B cell (primary cell): ENCODE measurements around the gene KLK7. TPM values are rescaled to one million over a fixed set of nuclear protein-coding genes. Genes with fewer than 3 reads are reported as not detected.

ENCODE experiments used
- ATAC-seq: fragments of 200-7000 bp; cut with Tn5 transposase; one replicate; pipeline ENCODE4 v1.10.0; 2021; ENCODE audit warnings: low read depth, mild to moderate bottlenecking, moderate number of reproducible peaks, moderate library complexity
- CTCF ChIA-PET: fragments of 350-600 bp; sonication (Branson Sonifier 250); formaldehyde crosslinking; loops from one replicate; lab custom pipeline; 2021; ENCODE audit warnings: antibody characterized with exemption, inconsistent platforms; lab: Charles Lee
- POLR2A ChIA-PET: fragments of 350-600 bp; sonication (Branson Sonifier 250); formaldehyde crosslinking; loops from one replicate; lab custom pipeline; 2021; ENCODE audit warnings: antibody characterized with exemption; lab: Charles Lee
- DNase-seq: peaks from one replicate; pipeline ENCODE4 v3.0.0; 2013
- H2AFZ ChIP-seq: 2 replicates; pipeline ENCODE4 v1.6.1; 2012; ENCODE audit warnings: mild to moderate bottlenecking, low read depth, low read length; ENCODE audit not compliant: insufficient read depth, poor library complexity, severe bottlenecking
- H3K27ac ChIP-seq, 2 donors: 1 replicate in 1 of 2; 2 replicates in 1 of 2; pipeline ENCODE4 v1.5.1; 2012 to 2013; ENCODE audit warnings: low read length in 2 of 2, mild to moderate bottlenecking in 2 of 2, moderate library complexity in 1 of 2
- H3K27me3 ChIP-seq, 4 experiments: fragments of 200-600 bp in 1 of 4; sonication (generic) in 1 of 4; replicated peaks in 1 of 4; 1 replicate in 2 of 4; 2 replicates in 2 of 4; pipeline versions ENCODE4 v1.6.1 to v1.7.0; 2013 to 2016; ENCODE audit warnings: low read length in 3 of 4, mild to moderate bottlenecking in 2 of 4, mixed read lengths in 1 of 4, moderate library complexity in 1 of 4; ENCODE audit not compliant: insufficient read depth in 4 of 4, control insufficient read depth in 3 of 4; ENCODE audit errors: control extremely low read depth in 1 of 4
- H3K36me3 ChIP-seq, 2 experiments: replicated peaks in 1 of 2; 1 replicate in 1 of 2; 2 replicates in 1 of 2; pipeline versions ENCODE4 v1.6.1 to v1.7.1; 2013; ENCODE audit warnings: low read length in 1 of 2; ENCODE audit not compliant: insufficient read depth in 2 of 2, control insufficient read depth in 1 of 2; ENCODE audit errors: control extremely low read depth in 1 of 2, extremely low read depth in 1 of 2
- H3K4me1 ChIP-seq, 2 donors: fragments of 200-600 bp in 1 of 2; sonication (generic) in 1 of 2; 1 replicate in 1 of 2; 2 replicates in 1 of 2; pipeline versions ENCODE4 v1.5.1 to v1.6.1; 2013 to 2017; ENCODE audit warnings: low read length in 2 of 2; ENCODE audit not compliant: control insufficient read depth in 2 of 2, insufficient read depth in 2 of 2
- H3K4me2 ChIP-seq: replicated peaks from 2 replicates; pipeline ENCODE3; 2012; ENCODE audit warnings: mild to moderate bottlenecking, low read depth, low read length; ENCODE audit not compliant: poor library complexity, severe bottlenecking
- H3K4me3 ChIP-seq, 5 experiments: fragments of 200-600 bp in 1 of 5; sonication (generic) in 1 of 5; 1 replicate in 3 of 5; 2 replicates in 2 of 5; pipeline versions ENCODE4 v1.5.1 to v1.7.0; 2011 to 2016; ENCODE audit warnings: low read length in 4 of 5, mild to moderate bottlenecking in 4 of 5, low read depth in 2 of 5, control low read depth in 1 of 5, moderate library complexity in 1 of 5; ENCODE audit not compliant: insufficient read depth in 1 of 5; ENCODE audit errors: control extremely low read depth in 1 of 5, extremely low read depth in 1 of 5
- H3K79me2 ChIP-seq: fragments of 200-600 bp; sonication (generic); one replicate; pipeline ENCODE4 v1.6.0; 2016; ENCODE audit warnings: low read length; ENCODE audit not compliant: control insufficient read depth, insufficient read depth
- H3K9ac ChIP-seq: fragments of 200-600 bp; sonication (generic); 2 replicates; pipeline ENCODE4 v1.6.1; 2017; ENCODE audit warnings: mild to moderate bottlenecking, low read length, moderate library complexity
- H3K9me3 ChIP-seq, 3 donors: one replicate each; pipeline versions ENCODE4 v1.6.1 to v1.7.1; 2013; ENCODE audit warnings: low read length in 2 of 3; ENCODE audit not compliant: control insufficient read depth in 2 of 3, insufficient read depth in 1 of 3; ENCODE audit errors: control extremely low read depth in 1 of 3
- H4K20me1 ChIP-seq: 2 replicates; pipeline ENCODE4 v1.6.0; 2012; ENCODE audit warnings: mild to moderate bottlenecking, low read length; ENCODE audit not compliant: insufficient read depth, control insufficient read depth, poor library complexity, severe bottlenecking
- H3K27ac Mint-ChIP-seq: one replicate; pipeline ENCODE4 v1.8.0; 2021; ENCODE audit warnings: mixed read lengths
- H3K27me3 Mint-ChIP-seq: one replicate; pipeline ENCODE4 v1.8.0; 2021; ENCODE audit warnings: mixed read lengths
- H3K4me1 Mint-ChIP-seq: one replicate; pipeline ENCODE4 v1.8.0; 2021; ENCODE audit warnings: mixed read lengths
- H3K4me3 Mint-ChIP-seq: one replicate; pipeline ENCODE4 v1.8.0; 2021; ENCODE audit warnings: mixed read lengths
- H3K9me3 Mint-ChIP-seq: one replicate; pipeline ENCODE4 v1.8.0; 2022; ENCODE audit warnings: mixed read lengths; ENCODE audit not compliant: insufficient read depth
- EZH2 ChIP-seq: IDR thresholded peaks from 2 replicates; pipeline ENCODE4 v1.6.1; 2012; ENCODE audit warnings: borderline replicate concordance, low read depth, mild to moderate bottlenecking, moderate library complexity, low read length; ENCODE audit not compliant: insufficient read depth, poor library complexity, severe bottlenecking
- WGBS: methylation state at CpG from one replicate; pipeline ENCODE4 v1.1.5; 2013; ENCODE audit warnings: missing lambda C conversion rate; ENCODE audit not compliant: insufficient coverage; 5-methylcytosine and 5-hydroxymethylcytosine counted together
- intact Hi-C: fragments of 100-400 bp; cut with micrococcal nuclease; formaldehyde crosslinking; loops from one replicate; pipeline ENCODE4 v1.10.0; 2022
- polyA plus RNA-seq: library from polyadenylated mRNA; depleted of rRNA; stranded (reverse); fragments of >200 nt; gene quantifications from 2 replicates; pipeline ENCODE4 v1.2.3, GENCODE V29; 2012
- total RNA-seq, 2 donors: library from RNA; stranded (reverse); fragments of 120-200 nt in 1 of 2; gene quantifications; 1 replicate in 1 of 2; 2 replicates in 1 of 2; pipeline versions ENCODE4 v1.2.3 to v1.2.4, GENCODE V29; 2013 to 2022
- TF ChIP-seq, protein P1 (sequence below): fragments of 200-600 bp; IDR thresholded peaks from one replicate; pipeline ENCODE4 v1.8.0; 2022; ENCODE audit warnings: antibody characterized with exemption, mild to moderate bottlenecking

Gene KLK7
- total and polyA plus RNA-seq, 2 donors (not counting 1 experiment from before 2014, with no cell fraction given) = not detected

DNA sequence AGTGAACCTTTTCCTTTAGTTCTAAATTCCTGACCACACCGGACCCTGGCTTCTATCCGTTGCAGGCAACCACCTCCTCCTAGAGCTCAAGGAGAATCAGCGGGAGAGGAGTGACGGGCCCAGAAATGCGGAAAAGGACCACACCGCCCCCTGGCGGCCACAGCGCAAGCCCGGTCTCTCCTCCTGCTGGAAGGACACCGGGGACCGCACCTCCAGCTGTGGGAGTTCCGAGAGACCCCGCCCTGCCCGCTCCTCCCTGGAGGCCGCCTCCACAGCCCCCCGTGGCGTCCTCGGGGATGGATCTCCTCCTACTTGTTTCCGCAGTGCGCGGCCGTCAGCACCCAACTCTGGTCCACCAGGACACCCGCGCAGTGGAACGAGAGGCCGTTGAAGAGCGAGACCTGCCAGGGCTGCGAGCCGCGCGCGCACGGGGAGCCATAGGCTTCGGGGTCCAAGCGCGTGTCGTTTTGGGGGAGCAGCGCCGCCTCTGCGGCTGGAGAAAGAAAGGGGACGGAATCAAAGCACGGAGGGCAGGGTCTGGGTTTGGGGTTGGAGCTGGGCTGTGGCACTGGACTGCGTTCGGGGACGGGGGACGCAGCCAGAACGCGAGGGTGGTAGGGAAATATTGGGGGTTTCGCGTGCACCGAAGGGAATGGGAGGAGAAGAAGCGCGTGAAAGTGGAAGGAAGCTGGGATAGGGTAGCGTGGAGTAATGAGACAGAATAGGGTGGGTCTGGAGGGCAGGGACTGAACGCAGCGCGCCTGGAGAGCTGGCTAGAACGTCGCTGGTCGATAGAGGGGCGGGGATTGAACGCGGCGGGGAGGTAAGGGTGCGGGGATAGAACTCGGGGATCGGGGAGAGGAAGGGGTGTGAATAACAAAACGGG, 33.3 kb upstream of the KLK7 start:
- CTCF ChIA-PET = no interaction called here
- Histone ChIP-seq H3K4me3 (no peak overlapping the region), H2AFZ (no peak overlapping the region), H3K9ac (no peak overlapping the region), H3K4me1 (peaks cover 7 to 15% of the 10 kb centered on the region in 2 donors), H4K20me1 (no peaks in the 10 kb centered on the region), H3K36me3 (no peaks in the 10 kb centered on the region), H3K27me3 (peaks cover 0 to 54% (median 30%) of the 10 kb centered on the region in 4 experiments), H3K4me2 (no peak overlapping the region), H3K79me2 (no peaks in the 10 kb centered on the region), H3K27ac (no peak overlapping the region), H3K9me3 (peaks cover 0 to 30% (median 0%) of the 10 kb centered on the region in 3 donors)
- no peaks in the 10 kb centered on the region for H3K9me3 Mint-ChIP-seq
- no peak overlapping the region for H3K4me3 Mint-ChIP-seq
- peaks cover 60% of the 10 kb centered on the region for H3K27me3 Mint-ChIP-seq
- ATAC-seq (no peak), DNase-seq (peak; percentile 40)
- POLR2A ChIA-PET = interaction anchor here (0.5 kb wide), 1 partner anchor 197 kb away, joined by 4 read pairs; no protein-coding TSS in a partner anchor
- peaks cover 17% of the 10 kb centered on the region for H3K4me1 Mint-ChIP-seq
- no peak overlapping the region for H3K27ac Mint-ChIP-seq
- intact Hi-C loops = no loop called here
- WGBS = 4% methylated on average over 63 of the region's 68 CpGs
- TF ChIP-seq, protein P1, sequence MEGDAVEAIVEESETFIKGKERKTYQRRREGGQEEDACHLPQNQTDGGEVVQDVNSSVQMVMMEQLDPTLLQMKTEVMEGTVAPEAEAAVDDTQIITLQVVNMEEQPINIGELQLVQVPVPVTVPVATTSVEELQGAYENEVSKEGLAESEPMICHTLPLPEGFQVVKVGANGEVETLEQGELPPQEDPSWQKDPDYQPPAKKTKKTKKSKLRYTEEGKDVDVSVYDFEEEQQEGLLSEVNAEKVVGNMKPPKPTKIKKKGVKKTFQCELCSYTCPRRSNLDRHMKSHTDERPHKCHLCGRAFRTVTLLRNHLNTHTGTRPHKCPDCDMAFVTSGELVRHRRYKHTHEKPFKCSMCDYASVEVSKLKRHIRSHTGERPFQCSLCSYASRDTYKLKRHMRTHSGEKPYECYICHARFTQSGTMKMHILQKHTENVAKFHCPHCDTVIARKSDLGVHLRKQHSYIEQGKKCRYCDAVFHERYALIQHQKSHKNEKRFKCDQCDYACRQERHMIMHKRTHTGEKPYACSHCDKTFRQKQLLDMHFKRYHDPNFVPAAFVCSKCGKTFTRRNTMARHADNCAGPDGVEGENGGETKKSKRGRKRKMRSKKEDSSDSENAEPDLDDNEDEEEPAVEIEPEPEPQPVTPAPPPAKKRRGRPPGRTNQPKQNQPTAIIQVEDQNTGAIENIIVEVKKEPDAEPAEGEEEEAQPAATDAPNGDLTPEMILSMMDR = peak; percentile 36
- no peak for TF ChIP-seq EZH2

DNA sequence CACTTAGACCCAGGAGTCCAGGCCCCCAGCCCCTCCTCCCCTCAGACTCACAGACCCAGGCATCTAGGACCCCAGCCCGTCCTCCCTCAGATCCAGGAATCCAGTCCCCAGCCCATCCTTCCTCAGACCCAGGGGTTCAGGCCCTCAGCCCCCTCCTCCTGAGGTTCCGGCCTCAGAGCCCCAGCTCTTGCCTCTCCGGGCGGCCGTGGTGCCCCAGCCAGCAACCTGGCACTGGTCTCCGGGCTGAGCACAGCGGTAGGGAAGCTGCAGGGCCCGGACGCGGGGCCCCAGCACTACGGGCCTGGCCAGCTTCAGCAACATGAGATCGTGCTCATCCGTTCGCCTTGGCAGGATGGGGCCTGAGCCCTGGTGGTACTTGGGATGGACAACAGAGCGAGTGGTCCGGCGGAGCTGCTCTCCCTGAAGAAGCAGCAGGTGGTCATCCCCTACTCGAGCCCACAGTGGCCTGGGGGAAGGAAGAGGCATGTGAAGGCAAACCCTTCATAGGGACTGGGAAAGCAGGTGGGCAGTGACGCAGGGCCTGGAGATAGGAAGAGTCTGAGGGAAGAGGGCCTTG, 32.1 kb upstream of the KLK7 start:
- TF ChIP-seq EZH2 = no peak
- TF ChIP-seq, protein P1 = no peak
- H3K9ac ChIP-seq = no peak overlapping the region
- Mint-ChIP-seq H3K4me1 (peaks cover 17% of the 10 kb centered on the region), H3K9me3 (no peaks in the 10 kb centered on the region), H3K4me3 (no peak overlapping the region), H3K27me3 (peaks cover 61% of the 10 kb centered on the region), H3K27ac (no peak overlapping the region)
- H3K9me3 ChIP-seq = peaks cover 0 to 30% (median 0%) of the 10 kb centered on the region in 3 donors
- intact Hi-C loops = no loop called here
- no peak overlapping the region for H3K4me2 ChIP-seq
- peaks cover 0 to 54% (median 30%) of the 10 kb centered on the region in 4 experiments for H3K27me3 ChIP-seq
- peaks cover 7 to 15% of the 10 kb centered on the region in 2 donors for H3K4me1 ChIP-seq
- WGBS = 87% methylated on average over 18 of the region's 19 CpGs
- CTCF ChIA-PET = no interaction called here
- H3K27ac ChIP-seq = no peak overlapping the region
- POLR2A ChIA-PET = no interaction called here
- H3K36me3 ChIP-seq = no peaks in the 10 kb centered on the region
- H4K20me1 ChIP-seq = no peaks in the 10 kb centered on the region
- ATAC-seq (no peak), DNase-seq (no peak)
- no peak overlapping the region for H2AFZ ChIP-seq
- no peaks in the 10 kb centered on the region for H3K79me2 ChIP-seq
- no peak overlapping the region for H3K4me3 ChIP-seq
